HepG2 (cell line): ENCODE results near the gene HMBS. TPM values are rescaled to one million over a fixed set of nuclear protein-coding genes. Genes with fewer than 3 reads are reported as not detected.

Experiments used
- AKAP8 ChIP-seq: sonication (generic); formaldehyde crosslinking; IDR thresholded peaks from 2 replicates; pipeline ENCODE4 v1.5.1; 2020; ENCODE audit warnings: mild to moderate bottlenecking, missing genetic modification reagents
- CBX1 ChIP-seq: IDR thresholded peaks from one replicate; pipeline ENCODE4 v1.6.1; 2016; ENCODE audit warnings: antibody characterized with exemption, low read depth
- CC2D1A ChIP-seq: sonication (generic); formaldehyde crosslinking; IDR thresholded peaks from 2 replicates; pipeline ENCODE4 v1.8.1; 2023; ENCODE audit warnings: mild to moderate bottlenecking, missing genetic modification reagents
- E2F1 ChIP-seq: sonication (generic); formaldehyde crosslinking; IDR thresholded peaks from 2 replicates; pipeline ENCODE4 v1.5.0; 2020; ENCODE audit warnings: missing genetic modification reagents
- FLYWCH1 ChIP-seq: sonication (generic); formaldehyde crosslinking; IDR thresholded peaks from 2 replicates; pipeline ENCODE4 v1.8.1; 2023; ENCODE audit warnings: mild to moderate bottlenecking, missing genetic modification reagents
- HOXA3 ChIP-seq: sonication (generic); formaldehyde crosslinking; IDR thresholded peaks from 2 replicates; pipeline ENCODE4 v1.5.0; 2020; ENCODE audit warnings: missing genetic modification reagents
- IRF1 ChIP-seq: sonication (generic); formaldehyde crosslinking; IDR thresholded peaks from 2 replicates; pipeline ENCODE4 v1.4.0; 2020; ENCODE audit warnings: low read depth, mild to moderate bottlenecking, missing genetic modification reagents
- MAF1 ChIP-seq: sonication (generic); formaldehyde crosslinking; IDR thresholded peaks from 2 replicates; pipeline ENCODE4 v1.5.0; 2020; ENCODE audit warnings: missing genetic modification reagents, borderline replicate concordance
- MYPOP ChIP-seq: sonication (generic); formaldehyde crosslinking; IDR thresholded peaks from 2 replicates; pipeline ENCODE4 v1.8.1; 2023; ENCODE audit warnings: mild to moderate bottlenecking, moderate library complexity, missing genetic modification reagents
- PITX1 ChIP-seq: sonication (generic); formaldehyde crosslinking; IDR thresholded peaks from 2 replicates; pipeline ENCODE4 v1.5.1; 2020; ENCODE audit warnings: mild to moderate bottlenecking, missing genetic modification reagents
- ZBTB14 ChIP-seq: sonication (generic); formaldehyde crosslinking; IDR thresholded peaks from 2 replicates; pipeline ENCODE4 v1.4.0; 2020; ENCODE audit warnings: missing genetic modification reagents
- ZMYM3 ChIP-seq: sonication (generic); formaldehyde crosslinking; IDR thresholded peaks from 2 replicates; pipeline ENCODE4 v1.5.1; 2020; ENCODE audit warnings: mild to moderate bottlenecking, missing genetic modification reagents
- ZNF547 ChIP-seq: sonication (generic); formaldehyde crosslinking; IDR thresholded peaks from 2 replicates; pipeline ENCODE4 v1.5.1; 2020; ENCODE audit warnings: mild to moderate bottlenecking, missing genetic modification reagents
- ZNF574 ChIP-seq: sonication (generic); formaldehyde crosslinking; IDR thresholded peaks from 2 replicates; pipeline ENCODE4 v1.4.0; 2020; ENCODE audit warnings: missing genetic modification reagents
- ZNF674 ChIP-seq: sonication (generic); formaldehyde crosslinking; IDR thresholded peaks from 2 replicates; pipeline ENCODE4 v1.5.0; 2020; ENCODE audit warnings: low read depth, mild to moderate bottlenecking, missing genetic modification reagents
- ZNF780A ChIP-seq: sonication (generic); formaldehyde crosslinking; IDR thresholded peaks from 2 replicates; pipeline ENCODE4 v1.8.0; 2022; ENCODE audit warnings: mild to moderate bottlenecking, missing genetic modification reagents, moderate library complexity
- ZNF782 ChIP-seq: sonication (generic); formaldehyde crosslinking; IDR thresholded peaks from 2 replicates; pipeline ENCODE4 v1.4.0; 2020; ENCODE audit warnings: missing genetic modification reagents, mild to moderate bottlenecking, borderline replicate concordance
- ZZZ3 ChIP-seq: sonication (generic); formaldehyde crosslinking; IDR thresholded peaks from 2 replicates; pipeline ENCODE4 v1.4.0; 2020; ENCODE audit warnings: missing genetic modification reagents, mild to moderate bottlenecking, borderline replicate concordance
- polyA plus RNA-seq, 8 experiments: library from polyadenylated mRNA; depleted of rRNA in 3 of 8; stranded (reverse) in 7 of 8; unstranded in 1 of 8; fragments of >200 nt; fragmentation: Illumina TruSeq in 4 of 8; extraction: Trizol in 4 of 8; gene quantifications; 2 replicates each; pipeline versions ENCODE4 v1.2.1 to v1.2.3, GENCODE V29; 2011 to 2016; ENCODE audit warnings: low read depth in 4 of 8, missing spikeins in 1 of 8, mixed read lengths in 1 of 8; ENCODE audit not compliant: insufficient read depth in 1 of 8
- total RNA-seq, 5 experiments: library from RNA; depleted of rRNA; stranded (reverse); fragments of >200 nt; fragmentation: Illumina TruSeq; extraction: Trizol; gene quantifications; 2 replicates each; pipeline ENCODE4 v1.2.3, GENCODE V29; 2016; ENCODE audit warnings: low read depth in 1 of 5

HMBS gene
- total and polyA plus RNA-seq, 2 of the 13 experiments (the other 11 are each of a cell fraction or from before 2014, with no cell fraction given): 9.4 to 46.9 TPM

- TF ChIP-seq MYPOP (CRISPR knock-in tag) (peak; percentile 96), HOXA3 (CRISPR knock-in tag) (peak; percentile 73; the same call in 1 of the 2 replicates), ZNF782 (CRISPR knock-in tag) (peak; percentile 81; the same call in 1 of the 2 replicates), PITX1 (CRISPR knock-in tag) (peak; percentile 55; the same call in 1 of the 2 replicates), CBX1 (peak; percentile 95), E2F1 (peak; percentile 99), ZNF547 (CRISPR knock-in tag) (peak; percentile 86), CC2D1A (CRISPR knock-in tag) (peak; percentile 95), ZNF674 (CRISPR knock-in tag) (no peak), ZNF574 (peak; percentile 68), ZBTB14 (CRISPR knock-in tag) (peak; percentile 78), AKAP8 (CRISPR knock-in tag) (peak; percentile 89), IRF1 (CRISPR knock-in tag) (0 out of 2 replicates have a peak, but pooled peaks have one; percentile 58), ZMYM3 (no peak), MAF1 (CRISPR knock-in tag) (0 out of 2 replicates have a peak, but pooled peaks have one; percentile 53), ZZZ3 (peak; percentile 33; the same call in 1 of the 2 replicates), FLYWCH1 (0 out of 2 replicates have a peak, but pooled peaks have one; percentile 68), ZNF780A (CRISPR knock-in tag) (no peak; the same call in 1 of the 2 replicates)
These were observed 10.6 kb downstream of the HMBS start (continued) for GRCh38 chr11:119095066-119095880.
